DMS53 treated with DMSO at 0.1 percent for 48 hours (cell line): ENCODE results near the gene USP31.
"Not testable (repeated sequence)": the region's sequence is repeated elsewhere in the genome, so short reads cannot be mapped to it uniquely, and the experiment has no call there.

Experiments
- DNase-seq: peaks from one replicate; lab custom pipeline; 2025; ENCODE audit not compliant: unreplicated experiment; lab: John Stamatoyannopoulos, UW

Gene USP31

GRCh38 chr16:23156946-23157460 lies 7.8 kb upstream of the USP31 start:
- no peak for DNase-seq

GRCh38 chr16:23156110-23156509 lies 6.9 kb upstream of the USP31 start:
- no peak for DNase-seq

- no peak for DNase-seq
Observed at GRCh38 chr16:23155445-23156049, 6.3 kb upstream of the USP31 start.

- no peak for DNase-seq
Observed at GRCh38 chr16:23152386-23153178, 3.3 kb upstream of the USP31 start.

- DNase-seq, result no peak
Observed at GRCh38 chr16:23149993-23150364, 727 bp upstream of the USP31 start.

GRCh38 chr16:23148513-23149266 lies 562 bp downstream of the USP31 start:
- peak; percentile 25 for DNase-seq

GRCh38 chr16:23148166-23148512 lies 1.1 kb downstream of the USP31 start:
- DNase-seq, result no peak

- DNase-seq, result no peak
Observed at GRCh38 chr16:23147666-23148065, 1.6 kb downstream of the USP31 start.

- no peak for DNase-seq
Observed at GRCh38 chr16:23146877-23147601, 2.2 kb downstream of the USP31 start.

- DNase-seq, result no peak
Observed at GRCh38 chr16:23145608-23146007, 3.6 kb downstream of the USP31 start.

GRCh38 chr16:23145186-23145585 lies 4.1 kb downstream of the USP31 start:
- no peak for DNase-seq

GRCh38 chr16:23144393-23144792 lies 4.9 kb downstream of the USP31 start:
- DNase-seq, result not testable (repeated sequence)

- no peak for DNase-seq
Observed at GRCh38 chr16:23143391-23143790, 5.9 kb downstream of the USP31 start.

- no peak for DNase-seq
Observed at GRCh38 chr16:23141959-23142740, 7.1 kb downstream of the USP31 start.

- no peak for DNase-seq
Observed at GRCh38 chr16:23141500-23141899, 7.8 kb downstream of the USP31 start.

GRCh38 chr16:23141033-23141432 lies 8.2 kb downstream of the USP31 start:
- DNase-seq, result no peak

GRCh38 chr16:23140107-23140506 lies 9.1 kb downstream of the USP31 start:
- DNase-seq, result no peak

GRCh38 chr16:23137818-23138217 lies 11.4 kb downstream of the USP31 start:
- DNase-seq, result no peak

- DNase-seq, result no peak
Observed at GRCh38 chr16:23137256-23137655, 12.0 kb downstream of the USP31 start.

- DNase-seq, result no peak
Observed at GRCh38 chr16:23134274-23134673, 15.0 kb downstream of the USP31 start.
